ENCODE measurements around the gene SRXN1.

Gene SRXN1

GRCh38 chr20:635893-636338 is 17.1 kb downstream of the SRXN1 start:
- DNase-seq (ENCODE audit: low read depth in 2 of 2) = no peak

DNA sequence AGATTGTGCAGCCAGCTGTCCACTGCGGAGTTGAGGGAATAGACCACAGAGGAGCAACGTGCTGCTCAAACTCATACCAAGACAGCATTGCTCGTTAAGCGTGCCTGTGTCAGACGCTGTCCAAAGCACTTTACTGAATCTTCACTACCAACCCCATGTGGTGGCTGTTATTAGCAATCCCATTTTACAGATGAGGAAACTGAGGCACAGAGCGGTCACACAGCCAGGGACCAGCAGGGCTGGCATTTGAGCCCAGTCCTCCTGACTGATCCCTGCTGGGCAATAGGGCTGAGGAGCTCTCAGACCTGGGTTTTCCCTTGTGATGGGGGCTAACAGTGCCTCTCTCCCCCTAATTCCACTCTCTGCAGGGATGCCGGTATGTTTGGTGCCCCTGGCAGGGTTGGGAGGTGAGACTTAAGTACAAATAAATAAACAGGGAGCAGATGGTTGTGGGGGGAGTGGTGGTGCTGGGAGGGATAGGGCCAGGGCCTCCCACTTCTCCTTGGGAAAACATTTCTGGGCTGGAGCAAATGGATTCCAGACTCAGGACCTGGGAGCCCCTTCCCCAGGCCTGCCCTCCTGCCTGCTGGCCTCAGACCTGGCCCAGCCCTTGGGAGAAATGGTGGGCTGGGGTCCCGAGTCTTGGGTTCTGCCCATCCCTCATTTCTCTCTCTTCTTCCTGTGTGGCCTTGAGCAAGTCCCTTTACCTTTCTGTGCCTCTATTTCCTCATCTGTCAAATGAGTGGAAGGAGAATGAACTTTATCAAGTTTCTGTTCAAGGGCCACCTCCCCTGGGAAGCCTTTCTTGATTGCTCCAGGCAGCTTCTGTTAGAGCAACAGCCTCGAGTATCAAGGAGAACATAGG is 17.7 kb downstream of the SRXN1 start:
- no peak for DNase-seq (ENCODE audit: low read depth in 2 of 2)

GRCh38 chr20:634148-634925 is 18.7 kb downstream of the SRXN1 start:
- no peak for DNase-seq (ENCODE audit: low read depth in 2 of 2)

GRCh38 chr20:631101-631500 is 21.9 kb downstream of the SRXN1 start:
- no peak for DNase-seq (ENCODE audit: low read depth in 2 of 2)

DNA sequence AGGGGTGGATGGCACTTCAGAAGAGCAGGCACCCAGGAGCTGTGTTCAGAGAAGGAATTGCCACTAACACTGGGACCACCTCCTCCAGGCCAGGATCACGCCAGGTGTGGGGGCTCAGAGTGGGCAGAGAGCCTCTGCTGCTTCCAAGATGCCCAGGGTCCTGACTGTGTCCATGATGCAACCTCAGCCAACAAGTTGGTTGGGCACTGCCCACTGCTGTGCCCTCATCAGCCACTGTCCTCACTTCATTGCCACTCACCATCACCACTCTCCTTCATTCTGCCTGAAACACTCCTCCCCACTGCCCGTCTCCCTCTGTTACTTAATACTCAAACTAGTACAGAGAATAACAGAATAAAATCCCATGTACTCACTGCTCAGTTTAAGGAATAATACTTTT is 26.4 kb downstream of the SRXN1 start:
- no peak for DNase-seq (ENCODE audit: low read depth in 2 of 2)

DNA sequence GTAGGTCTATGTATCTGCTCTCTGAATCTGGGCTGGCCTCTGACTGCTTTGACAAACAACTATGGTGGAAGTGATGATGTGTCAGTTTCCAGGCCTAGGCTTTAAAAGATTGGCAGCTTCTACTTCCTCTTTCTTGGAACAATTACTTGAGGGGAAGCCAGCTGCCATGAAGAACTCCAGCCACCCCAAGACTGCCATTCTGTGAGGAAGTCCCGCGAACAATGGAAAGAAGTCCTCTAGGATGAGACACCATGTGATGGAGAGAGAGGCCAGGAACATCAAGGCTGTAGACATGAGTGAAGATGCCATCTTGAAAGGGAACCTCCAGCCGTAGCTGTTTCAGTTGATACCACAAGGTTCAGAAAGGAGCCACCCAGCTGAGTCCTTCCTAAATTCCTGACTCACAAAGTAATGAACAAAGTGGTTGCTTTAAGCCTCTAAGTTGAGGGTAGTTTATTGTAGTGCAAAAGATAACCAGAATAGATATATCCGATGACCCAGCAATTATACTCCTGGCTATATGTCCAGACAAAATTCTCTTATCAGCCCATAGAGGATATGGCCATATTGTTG is 27.6 kb downstream of the SRXN1 start:
- DNase-seq (ENCODE audit: low read depth in 2 of 2) = no peak

DNA sequence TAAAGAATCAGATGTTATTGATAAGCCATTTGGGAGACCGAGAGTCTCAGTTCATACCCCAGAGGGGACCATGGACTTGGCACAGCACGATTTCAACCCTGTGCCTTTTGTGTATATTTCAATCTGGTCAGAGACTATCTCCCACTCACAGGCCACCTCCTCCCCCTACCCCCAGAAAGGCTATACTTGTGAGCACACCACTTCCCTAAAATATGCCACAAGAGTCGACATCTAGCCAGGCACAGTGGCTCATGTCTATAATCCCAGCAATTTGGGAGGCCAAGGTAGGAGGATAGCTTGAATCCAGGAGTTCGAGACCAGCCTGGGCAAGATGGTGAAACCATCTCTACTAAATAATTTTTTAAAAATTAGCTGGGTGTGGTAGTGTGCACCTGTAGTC is 29.3 kb downstream of the SRXN1 start:
- DNase-seq (ENCODE audit: low read depth in 2 of 2) = no peak

GRCh38 chr20:623021-623420 is 30.0 kb downstream of the SRXN1 start:
- no peak for DNase-seq (ENCODE audit: low read depth in 2 of 2)

- DNase-seq (ENCODE audit: low read depth in 2 of 2) = no peak
These were observed 30.8 kb downstream of the SRXN1 start for GRCh38 chr20:622161-622560.

- DNase-seq (ENCODE audit: low read depth in 2 of 2) = no peak
These were observed 31.8 kb downstream of the SRXN1 start for GRCh38 chr20:621125-621756.

- no peak for DNase-seq (ENCODE audit: low read depth in 2 of 2)
These were observed 32.8 kb downstream of the SRXN1 start for GRCh38 chr20:620246-620645.

- no peak for DNase-seq (ENCODE audit: low read depth in 2 of 2)
These were observed 34.0 kb downstream of the SRXN1 start for GRCh38 chr20:618980-619379.

- DNase-seq (ENCODE audit: low read depth in 2 of 2) = no peak
These were observed 34.9 kb downstream of the SRXN1 start for GRCh38 chr20:617934-618690.

DNA sequence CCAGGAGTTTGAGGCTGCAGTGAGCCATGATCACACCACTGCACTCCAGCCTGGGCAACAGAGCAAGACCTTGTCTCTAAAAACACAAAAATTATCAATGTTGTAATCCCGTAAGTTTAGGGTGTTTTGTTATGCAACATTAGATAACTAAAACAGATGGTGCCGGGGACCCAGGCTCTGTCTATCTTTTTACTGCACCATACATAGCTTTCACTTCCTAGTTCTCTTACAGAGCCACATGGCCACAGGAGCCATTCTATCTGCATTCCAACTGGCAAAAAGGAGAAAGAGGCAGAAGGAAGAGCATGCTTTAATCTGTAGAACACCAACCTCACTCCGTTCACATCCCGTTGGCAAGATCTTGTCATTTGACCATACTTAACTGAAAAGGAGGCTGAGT is 37.5 kb downstream of the SRXN1 start:
- no peak for DNase-seq (ENCODE audit: low read depth in 2 of 2)

DNA sequence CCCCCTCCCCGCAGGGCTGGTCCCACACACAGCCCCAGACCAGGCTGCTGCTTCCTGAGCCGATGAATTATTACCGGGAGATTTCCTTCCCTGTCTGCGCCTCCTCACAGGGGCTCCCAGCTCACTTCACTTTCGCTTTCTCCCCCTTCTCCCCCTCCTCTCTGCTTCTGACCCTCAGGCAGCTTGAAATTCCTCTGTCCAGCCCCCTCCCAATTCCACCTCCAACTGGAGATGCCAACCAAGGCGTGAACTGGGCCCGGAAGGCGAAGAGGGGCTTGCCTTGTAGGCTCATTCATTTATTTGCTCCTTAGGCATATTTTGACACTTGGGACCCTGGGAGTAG is 41.2 kb downstream of the SRXN1 start:
- DNase-seq (ENCODE audit: low read depth in 2 of 2) = no peak

GRCh38 chr20:611047-611842 is 41.8 kb downstream of the SRXN1 start:
- no peak for DNase-seq (ENCODE audit: low read depth in 2 of 2)

- DNase-seq (ENCODE audit: low read depth in 2 of 2) = no peak
These were observed 42.6 kb downstream of the SRXN1 start, which contains the start of gene TCF15 for GRCh38 chr20:610130-611046. TSS of gene TCF15 (minus strand) at chr20:610309. CDS start at chr20:610237, 72 bp downstream.

- DNase-seq (ENCODE audit: low read depth in 2 of 2) = no peak
These were observed 43.5 kb downstream of the SRXN1 start for GRCh38 chr20:609371-609964.

DNA sequence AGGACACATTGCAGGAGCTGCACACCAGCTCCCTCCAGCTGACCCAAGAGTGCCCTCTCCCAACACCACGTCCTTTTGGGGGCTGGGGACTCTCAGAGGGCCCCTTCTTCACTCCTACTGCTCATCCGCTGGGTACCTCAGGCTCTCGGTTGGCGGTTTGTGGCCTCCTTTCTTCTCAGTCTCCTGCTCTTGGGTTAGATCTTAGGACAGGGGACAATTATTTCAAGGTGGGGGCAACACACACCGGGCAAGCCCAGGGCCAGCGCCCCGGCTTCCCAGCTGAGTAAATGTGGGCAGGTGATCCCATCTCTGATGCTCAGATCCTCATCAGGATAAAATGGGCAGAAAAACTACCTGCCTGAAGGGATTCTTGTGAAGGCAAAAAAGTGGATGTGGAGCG is 44.0 kb downstream of the SRXN1 start:
- DNase-seq (ENCODE audit: low read depth in 2 of 2) = no peak

All from stimulated activated CD8-positive, alpha-beta memory T cell treated with anti-CD3 and anti-CD28 coated beads, Interleukin-2, amount 100 ng/mL, for 48 hours (primary cell).